Heart left ventricle (tissue), 16 donors: ENCODE measurements around the gene MYOCOS. TPM values are rescaled to one million over a fixed set of nuclear protein-coding genes. Genes with fewer than 3 reads are reported as not detected.

ENCODE experiments used
- ATAC-seq, 4 donors: fragments of 200-7000 bp; cut with Tn5 transposase; one replicate each; pipeline ENCODE4 v1.9.1; 2020 to 2022; ENCODE audit warnings: moderate library complexity in 4 of 4, mild to moderate bottlenecking in 3 of 4, moderate number of reproducible peaks in 1 of 4
- DNase-seq, 5 donors: peaks; one replicate each; pipeline ENCODE4 v3.0.0-alpha.2; 2020
- H3K27ac ChIP-seq, 12 donors: fragments of 200-600 bp; sonication (generic) in 4 of 12; one replicate each; pipeline versions ENCODE4 v1.5.0 to v1.8.0; 2016 to 2022; ENCODE audit warnings: mild to moderate bottlenecking in 2 of 12
- H3K27me3 ChIP-seq, 9 donors: fragments of 200-600 bp; sonication (generic) in 2 of 9; one replicate each; pipeline versions ENCODE4 v1.5.1 to v1.8.0; 2016 to 2022; ENCODE audit warnings: mild to moderate bottlenecking in 3 of 9
- H3K36me3 ChIP-seq, 9 donors: fragments of 200-600 bp; sonication (generic) in 2 of 9; one replicate each; pipeline versions ENCODE4 v1.5.0 to v1.8.0; 2018 to 2022; ENCODE audit warnings: mild to moderate bottlenecking in 2 of 9
- H3K4me1 ChIP-seq, 12 donors: fragments of 200-600 bp; sonication (generic) in 4 of 12; one replicate each; pipeline versions ENCODE4 v1.5.0 to v1.8.0; 2016 to 2022; ENCODE audit warnings: mild to moderate bottlenecking in 3 of 12
- H3K4me3 ChIP-seq, 12 donors: fragments of 200-600 bp; sonication (generic) in 4 of 12; one replicate each; pipeline versions ENCODE4 v1.5.0 to v1.8.0; 2017 to 2022; ENCODE audit warnings: mild to moderate bottlenecking in 9 of 12, moderate library complexity in 4 of 12
- H3K9me3 ChIP-seq, 12 donors: fragments of 200-600 bp; sonication (generic) in 4 of 12; one replicate each; pipeline versions ENCODE4 v1.5.0 to v1.8.0; 2016 to 2022; ENCODE audit warnings: mild to moderate bottlenecking in 1 of 12
- POLR2A ChIP-seq, 2 donors: fragments of 450-650 bp; IDR thresholded peaks; one replicate each; pipeline ENCODE4 v1.6.1; 2017; ENCODE audit warnings: antibody characterized with exemption in 2 of 2, mild to moderate bottlenecking in 2 of 2, moderate library complexity in 2 of 2
- WGBS, 4 donors: extraction: QIAGEN DNeasy Blood & Tissue Kit in 2 of 4; methylation state at CpG; one replicate each; pipeline versions ENCODE4 v1.1.5 to v1.1.7; 2013 to 2018; 5-methylcytosine and 5-hydroxymethylcytosine counted together
- intact Hi-C, 10 donors: fragments of 100-400 bp; cut with DNase I; formaldehyde crosslinking; loops; one replicate each; pipeline versions ENCODE4 v1.11.1 to v1.14.2; 2022
- polyA plus RNA-seq, 2 donors: library from polyadenylated mRNA; stranded (reverse); fragments of 200-250 nt; gene quantifications; one replicate each; pipeline ENCODE4 v1.2.3, GENCODE V29; 2013
- total RNA-seq, 9 donors: library from RNA; depleted of rRNA in 2 of 9; stranded (reverse); fragments of >200 nt in 2 of 9; fragmentation: NEBNext Ultra II Directional in 3 of 9; extraction: Animal tissue kit (Norgen Biotek cat#: 25700) in 3 of 9; gene quantifications; one replicate each; pipeline versions ENCODE4 v1.1.0 to v1.2.4, GENCODE V29; 2016 to 2023
- TF ChIP-seq, protein P1 (sequence below), 12 donors: fragments of 200-600 bp; sonication (generic) in 4 of 12; IDR thresholded peaks; one replicate each; pipeline versions ENCODE4 v1.5.0 to v1.8.0; 2018 to 2022; ENCODE audit warnings: antibody characterized with exemption in 12 of 12, mild to moderate bottlenecking in 5 of 12
- donor health status: ischemic (EF 13 %, LVEDD 7.1; RV severe dilation, severe dysfunction).
- donor health status: healthy with polysubstance abuse.
- donor health status: DM: no; HTN: yes; CAD: no.
- donor health status: DM: no; HTN: no; CAD: no.
- donor health status: ischemic (EF 25% LVEDD 6.9; RV normal size, moderate dysfunction).
- donor health status: ischemic (EF 25% LVEDD 5.7; RV mildly dilated, moderate dysfunction).
- donor health status: healthy.
- donor health status: DM: yes; HTN: yes; CAD: no.
- donor health status: ischemic (EF 35%, LVEDD 5.7; RV mildly dilated, moderate dysfunction).
- donor health status: nonischemic (EF 11% LVEDD 7.7; RV severe dilation, severe dysfunction).
- donor health status: DM: yes; HTN: yes; CAD: no.
- donor health status: PGD.
- donor health status: ischemic (EF 29% LVEDD 5.4; RV normal size, mild dysfunction).
- donor health status: nonischemic (EF 23%, LVEDD 6.1; RV moderate dilation, normal function).

The MYOCOS gene
- total and polyA plus RNA-seq, 11 donors = not detected

DNA sequence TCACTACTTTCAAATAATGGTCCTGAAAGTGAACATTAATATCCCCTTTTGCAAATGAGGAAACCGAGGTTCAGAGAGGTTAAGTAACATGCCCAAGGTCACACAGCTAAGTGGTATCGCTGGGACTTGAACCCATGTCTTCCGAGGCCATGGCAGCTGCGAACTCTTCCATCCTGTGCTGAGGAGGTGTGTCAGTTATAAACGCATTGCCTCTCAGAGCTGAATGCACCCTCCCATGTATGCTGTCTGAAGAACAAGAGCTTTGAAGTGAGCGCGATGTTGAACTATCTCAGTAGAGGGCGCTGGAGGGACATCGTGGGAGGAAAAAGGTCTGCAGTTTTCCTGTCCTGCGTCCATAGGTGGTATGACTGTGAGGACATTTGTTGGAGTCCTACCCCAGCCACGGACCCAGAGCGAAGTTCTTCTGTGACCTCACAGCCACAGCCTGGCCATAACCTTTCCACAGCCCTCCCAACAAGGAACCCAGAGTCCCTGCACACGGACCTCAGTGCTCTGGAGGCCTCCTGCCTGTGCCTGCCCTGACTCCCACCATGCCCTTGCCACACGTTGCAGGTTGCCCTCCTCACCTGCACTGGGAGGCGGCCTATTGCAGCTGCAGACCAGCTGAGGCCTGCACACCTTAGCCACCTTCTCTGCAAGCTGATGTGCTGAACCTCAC, 22.9 kb downstream of the MYOCOS start:
- WGBS, 4 donors = 13 to 19% (median 15%) methylated on average over 10 to 15 of the region's 15 CpGs

DNA sequence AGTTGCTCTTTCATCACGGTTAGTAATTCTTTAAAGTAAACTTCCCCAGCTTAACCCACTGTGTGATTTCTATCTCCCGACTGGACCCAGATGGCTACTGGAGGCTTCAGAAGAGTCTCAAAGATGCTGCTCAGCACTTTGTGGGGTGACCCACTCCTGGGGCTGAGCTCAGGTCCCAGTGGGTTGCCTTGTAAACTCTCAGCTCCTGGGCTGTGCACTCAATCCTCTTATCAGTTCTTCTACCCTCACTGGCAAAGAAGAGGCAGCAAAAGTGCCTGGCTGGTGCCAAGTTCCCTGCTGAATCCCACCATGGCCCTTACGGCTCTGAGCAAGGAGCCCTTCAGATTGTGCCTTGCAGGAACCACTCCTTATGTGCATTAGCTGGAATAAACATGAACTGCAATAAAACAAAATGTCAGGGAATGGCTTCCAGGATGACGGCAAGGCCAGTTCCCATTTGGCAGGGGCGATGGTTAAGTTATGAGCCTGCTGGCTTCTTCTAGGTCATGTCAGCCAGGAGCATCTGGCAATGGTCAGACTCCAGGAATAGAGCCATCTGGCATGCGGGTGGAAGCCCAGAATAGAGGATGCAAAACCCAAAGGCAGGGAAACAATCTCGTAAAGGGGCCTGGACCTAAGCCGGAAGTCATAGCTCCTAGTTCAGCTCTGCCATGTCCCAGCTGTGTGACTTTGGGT, 23.7 kb downstream of the MYOCOS start:
- intact Hi-C loops = loop anchor here (1.0 to 10.0 kb wide), 14 partner anchors 70 to 342 kb away; partner anchors contain the start of genes METTL13 (in 4 of the 10) and VAMP4 (in 1 of the 10)
- Histone ChIP-seq H3K4me1 (peaks cover 0 to 27% (median 12%) of the 10 kb centered on the region in 12 donors), H3K27ac (peak overlapping the region; percentile 35 to 90 (median 79)), H3K36me3 (no peaks in the 10 kb centered on the region), H3K4me3 (peak overlapping the region in 2 of 12 donors; percentile 5 to 18), H3K9me3 (no peaks in the 10 kb centered on the region), H3K27me3 (no peaks in the 10 kb centered on the region)
- DNase-seq (peak; percentile 69 to 88 (median 85)), ATAC-seq (peak; percentile 94 to 96 (median 96))
- 17 to 23% (median 20%) methylated on average over 7 to 8 of the region's 8 CpGs for WGBS, 4 donors
- TF ChIP-seq POLR2A (IDR thresholded peaks at IDR 0.05) = no peak
- TF ChIP-seq, protein P1, sequence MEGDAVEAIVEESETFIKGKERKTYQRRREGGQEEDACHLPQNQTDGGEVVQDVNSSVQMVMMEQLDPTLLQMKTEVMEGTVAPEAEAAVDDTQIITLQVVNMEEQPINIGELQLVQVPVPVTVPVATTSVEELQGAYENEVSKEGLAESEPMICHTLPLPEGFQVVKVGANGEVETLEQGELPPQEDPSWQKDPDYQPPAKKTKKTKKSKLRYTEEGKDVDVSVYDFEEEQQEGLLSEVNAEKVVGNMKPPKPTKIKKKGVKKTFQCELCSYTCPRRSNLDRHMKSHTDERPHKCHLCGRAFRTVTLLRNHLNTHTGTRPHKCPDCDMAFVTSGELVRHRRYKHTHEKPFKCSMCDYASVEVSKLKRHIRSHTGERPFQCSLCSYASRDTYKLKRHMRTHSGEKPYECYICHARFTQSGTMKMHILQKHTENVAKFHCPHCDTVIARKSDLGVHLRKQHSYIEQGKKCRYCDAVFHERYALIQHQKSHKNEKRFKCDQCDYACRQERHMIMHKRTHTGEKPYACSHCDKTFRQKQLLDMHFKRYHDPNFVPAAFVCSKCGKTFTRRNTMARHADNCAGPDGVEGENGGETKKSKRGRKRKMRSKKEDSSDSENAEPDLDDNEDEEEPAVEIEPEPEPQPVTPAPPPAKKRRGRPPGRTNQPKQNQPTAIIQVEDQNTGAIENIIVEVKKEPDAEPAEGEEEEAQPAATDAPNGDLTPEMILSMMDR (IDR thresholded peaks at IDR 0.05) = no peak

More for the DNA sequence above, 22.9 kb downstream of the MYOCOS start:
- Histone ChIP-seq H3K4me3 (peak overlapping the region in 2 of 12 donors; percentile 5 to 18), H3K27me3 (no peaks in the 10 kb centered on the region), H3K9me3 (no peaks in the 10 kb centered on the region), H3K27ac (peak overlapping the region; percentile 35 to 90 (median 79)), H3K4me1 (peaks cover 0 to 21% (median 12%) of the 10 kb centered on the region in 12 donors), H3K36me3 (no peaks in the 10 kb centered on the region)
- ATAC-seq (peak; percentile 70 to 90 (median 85)), DNase-seq (peak; percentile 68 to 81 (median 76))
- TF ChIP-seq POLR2A (IDR thresholded peaks at IDR 0.05) = no peak
- TF ChIP-seq, protein P1 (IDR thresholded peaks at IDR 0.05) = peak; percentile 69 to 87 (median 82)
- intact Hi-C loops = loop anchor here (1.0 to 10.0 kb wide), 14 partner anchors 70 to 342 kb away; partner anchors contain the start of genes METTL13 (in 6 of the 10) and VAMP4 (in 1 of the 10)

DNA sequence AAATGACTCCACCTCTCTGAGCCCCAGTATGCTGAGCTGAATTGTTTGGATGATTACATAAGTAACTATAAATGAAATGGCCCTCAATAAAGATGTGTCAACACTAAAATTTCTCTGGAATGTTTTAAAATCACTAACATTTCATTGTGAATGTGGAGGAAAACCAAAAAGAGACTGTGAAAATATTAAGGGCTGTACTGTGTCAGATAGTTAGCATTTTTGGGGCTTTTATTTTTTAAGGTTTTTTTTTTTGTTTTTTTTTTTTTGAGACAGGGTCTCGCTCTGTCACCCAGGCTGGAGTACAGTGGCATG, 24.2 kb downstream of the MYOCOS start:
- DNase-seq = no peak
- H3K4me1 ChIP-seq = peaks cover 0 to 27% (median 12%) of the 10 kb centered on the region in 12 donors
- H3K27me3 ChIP-seq = no peaks in the 10 kb centered on the region
- H3K27ac ChIP-seq = peak overlapping the region in 11 of 12 donors; percentile 54 to 90 (median 81)
- H3K9me3 ChIP-seq = no peaks in the 10 kb centered on the region
- WGBS, 4 donors = 74 to 96% (median 85%) methylated on average over 1 of the region's 1 CpG
- no peak overlapping the region for H3K4me3 ChIP-seq
- no peak for ATAC-seq
- H3K36me3 ChIP-seq = no peaks in the 10 kb centered on the region
- TF ChIP-seq, protein P1 (IDR thresholded peaks at IDR 0.05) = no peak
- no peak for TF ChIP-seq POLR2A (IDR thresholded peaks at IDR 0.05)
- intact Hi-C loops = loop anchor here in 8 of 10 donors (5.0 to 10.0 kb wide), 8 partner anchors 71 to 341 kb away; partner anchors contain the start of genes METTL13 (in 3 of the 8) and VAMP4 (in 1 of the 8)
